Activated naive CD4-positive, alpha-beta T cell treated with anti-CD3 and anti-CD28 coated beads, Interleukin-2, amount 10 ng/mL, durations not matched to agents 5 hours and 36 hours (primary cell): ENCODE data around the gene SHF. TPM values are rescaled to one million over a fixed set of nuclear protein-coding genes. Genes with fewer than 3 reads are reported as not detected.

Source experiments
- total RNA-seq, 2 experiments: library from RNA; stranded (reverse); gene quantifications; one replicate each; pipeline ENCODE4 v1.2.3, GENCODE V29; 2021

Gene SHF, protein sequence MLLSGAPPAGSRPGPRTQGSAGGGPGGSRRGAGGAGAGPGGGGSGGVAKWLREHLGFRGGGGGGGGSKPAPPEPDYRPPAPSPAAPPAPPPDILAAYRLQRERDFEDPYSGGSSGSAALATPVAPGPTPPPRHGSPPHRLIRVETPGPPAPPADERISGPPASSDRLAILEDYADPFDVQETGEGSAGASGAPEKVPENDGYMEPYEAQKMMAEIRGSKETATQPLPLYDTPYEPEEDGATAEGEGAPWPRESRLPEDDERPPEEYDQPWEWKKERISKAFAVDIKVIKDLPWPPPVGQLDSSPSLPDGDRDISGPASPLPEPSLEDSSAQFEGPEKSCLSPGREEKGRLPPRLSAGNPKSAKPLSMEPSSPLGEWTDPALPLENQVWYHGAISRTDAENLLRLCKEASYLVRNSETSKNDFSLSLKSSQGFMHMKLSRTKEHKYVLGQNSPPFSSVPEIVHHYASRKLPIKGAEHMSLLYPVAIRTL
- total RNA-seq: 1 to 10 TPM; 1.1 to 1.7 TPM

DNA sequence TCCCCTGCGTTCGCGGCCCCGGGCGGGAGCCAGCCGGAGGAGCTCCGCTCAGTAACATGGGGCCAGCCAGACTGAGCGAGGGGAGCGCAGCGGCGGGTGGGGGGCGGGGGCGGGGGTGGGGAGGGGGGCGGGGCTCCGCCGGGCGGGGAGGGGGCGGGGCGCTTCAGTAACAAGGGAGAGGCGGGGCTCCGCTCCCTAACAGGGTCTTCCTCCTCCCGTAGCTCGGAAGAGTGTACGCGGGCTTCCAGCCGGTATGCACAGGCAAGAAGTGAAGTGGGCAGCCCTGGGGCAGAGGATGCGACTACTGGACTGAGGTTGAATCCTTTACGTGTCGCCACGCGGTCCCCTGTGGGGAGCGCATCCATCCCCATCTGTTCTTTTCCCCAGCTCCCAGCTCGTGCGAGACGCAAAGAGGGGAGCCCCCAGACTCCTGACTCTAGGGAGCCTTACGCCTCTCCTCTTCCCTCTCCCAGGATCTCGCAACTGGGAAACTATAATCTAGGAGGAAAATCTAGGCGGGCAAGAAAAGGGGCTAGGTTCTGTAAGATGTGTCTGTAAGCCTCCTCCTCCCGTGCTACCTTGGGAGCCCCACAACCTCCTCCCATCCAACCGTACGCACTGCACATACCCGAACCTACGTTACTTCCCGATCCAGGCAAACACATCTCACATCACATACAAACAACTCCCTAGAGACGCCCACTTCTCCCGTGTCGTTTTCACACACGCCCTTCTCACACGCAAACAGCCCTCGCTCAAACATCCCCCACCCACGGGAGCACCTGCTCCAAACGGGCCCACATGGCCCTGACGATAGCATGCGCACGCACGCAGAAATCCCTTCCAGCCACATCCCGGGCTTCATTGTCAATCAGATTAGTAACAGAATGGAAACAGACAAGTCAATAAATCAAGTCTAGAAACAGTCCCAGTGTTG is at the start of gene SHF:
TSS of gene SHF (minus strand) at position 73 of the 937 bp plus-strand sequence. CDS start at position 58, 15 bp downstream.

DNA sequence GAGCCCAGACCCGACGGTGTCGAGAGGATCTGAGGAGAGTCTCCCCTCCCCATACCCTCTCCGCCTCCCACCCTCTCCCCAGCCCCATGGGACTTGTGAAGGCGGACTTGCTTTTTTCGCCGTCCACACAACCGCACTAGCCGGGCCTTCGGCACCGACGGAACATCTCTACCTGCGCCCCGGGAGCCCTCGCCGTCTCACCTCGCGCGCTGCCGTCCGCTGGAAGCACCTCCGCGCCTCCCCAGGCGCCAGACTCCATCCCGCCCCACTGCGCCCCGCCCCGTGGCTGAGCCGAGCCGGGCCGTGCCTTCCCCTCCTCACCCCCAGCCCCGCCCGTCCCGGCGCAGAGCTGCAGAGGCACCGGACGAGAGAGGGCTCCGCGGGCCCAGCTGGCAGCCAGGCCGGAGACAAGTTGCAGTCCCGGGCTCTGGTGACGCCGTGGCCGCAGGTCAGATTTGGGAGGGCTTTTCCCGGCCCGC is 58.1 kb downstream of the SHF start, which contains the start of the genes DUOX1 and DUOXA1:
TSS of gene DUOX1 (plus strand) at position 344 of the 479 bp plus-strand sequence. CDS start 1,973 bp downstream, outside the sequence.
TSS of gene DUOXA1 (minus strand) at position 229 of the 479 bp plus-strand sequence. CDS start 6,865 bp downstream, outside the sequence.

Other genes starting within 250 kb of the SHF start
- not detected for gene TERB2, start 231.3 kb downstream of the SHF start, total RNA-seq
- 1 to 10 TPM; 5.7 to 6.0 TPM for gene SORD, start 164.8 kb downstream of the SHF start, total RNA-seq
- gene DUOX2, start 73.8 kb downstream of the SHF start, total RNA-seq: not detected
- gene DUOXA2, start 73.6 kb downstream of the SHF start, total RNA-seq: not detected
- gene DUOXA1, start 58.1 kb downstream of the SHF start, total RNA-seq: not detected
- gene DUOX1, start 58.0 kb downstream of the SHF start, total RNA-seq: not detected
- not detected for gene SLC28A2, start 64.3 kb upstream of the SHF start, total RNA-seq
- gene GATM, start 190.6 kb upstream of the SHF start, total RNA-seq: under 1 TPM; 0.36 to 0.81 TPM